Inflammatory macrophage (primary cell): ENCODE data around the gene CACNG8.

Experiments used
- DNase-seq, 2 donors: peaks; one replicate each; pipeline ENCODE4 v3.0.0-alpha.2; 2020 to 2022

CACNG8 gene

DNA sequence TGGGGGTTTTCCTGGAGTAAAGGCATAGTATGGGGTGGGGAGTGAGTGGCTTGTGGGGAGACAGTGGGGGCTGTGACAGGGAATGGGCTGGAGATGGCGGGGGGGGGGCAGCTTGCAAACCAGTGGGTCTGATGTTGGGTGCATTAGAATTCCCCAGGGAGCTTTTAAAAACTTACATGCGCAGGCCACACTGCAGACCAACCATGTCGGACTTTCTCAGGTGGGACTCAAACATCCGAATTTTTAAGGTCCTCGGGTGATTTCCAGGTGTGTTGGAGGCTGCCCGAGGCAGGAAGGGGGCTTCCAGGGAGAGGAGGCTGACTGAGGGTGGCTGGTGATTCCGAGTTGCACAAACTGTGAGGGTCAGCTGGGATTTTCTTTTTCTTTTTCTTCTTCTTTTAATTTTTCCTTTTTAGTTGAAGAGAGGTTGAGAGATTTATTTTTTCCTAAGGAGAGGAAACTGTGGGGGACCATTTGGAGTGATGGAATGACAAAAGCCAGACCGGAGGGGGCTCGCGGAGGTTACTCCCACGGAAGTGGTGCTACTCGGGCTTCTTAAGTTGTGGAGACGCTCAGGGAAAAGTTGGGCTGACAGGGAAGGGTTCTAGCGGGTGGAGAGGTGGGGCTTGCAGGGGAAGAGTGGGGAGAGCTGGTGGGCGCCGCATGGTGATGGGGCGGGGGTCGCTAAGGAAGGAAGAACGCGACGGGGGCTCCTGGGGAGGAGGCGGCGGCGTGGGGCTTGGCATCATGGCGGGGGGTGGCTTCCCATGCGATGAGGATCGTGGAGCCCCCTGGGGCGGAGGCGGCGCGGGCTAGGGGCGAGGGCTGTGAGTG, 997 bp upstream of the CACNG8 start:
- no peak for DNase-seq

DNA sequence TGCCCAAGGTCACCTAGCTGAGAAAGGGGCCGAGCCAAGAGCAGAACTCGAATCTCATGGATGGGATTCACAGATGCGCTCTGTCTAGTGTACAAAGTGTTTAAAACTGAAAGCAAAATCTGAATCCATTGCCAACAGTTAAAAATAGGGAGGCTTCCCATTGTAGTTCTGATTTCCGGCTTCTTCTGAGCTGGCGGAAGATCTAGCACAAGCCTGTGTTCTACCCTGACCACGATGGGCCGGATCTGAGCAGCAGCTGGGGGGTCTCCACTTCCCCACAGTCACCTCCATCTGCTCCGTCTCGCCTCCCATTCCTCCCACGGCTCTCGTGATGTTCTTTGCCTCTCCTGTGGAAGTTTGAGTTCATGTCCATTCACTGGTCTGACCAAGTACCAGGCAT, 2.4 kb downstream of the CACNG8 start:
- no peak for DNase-seq

DNA sequence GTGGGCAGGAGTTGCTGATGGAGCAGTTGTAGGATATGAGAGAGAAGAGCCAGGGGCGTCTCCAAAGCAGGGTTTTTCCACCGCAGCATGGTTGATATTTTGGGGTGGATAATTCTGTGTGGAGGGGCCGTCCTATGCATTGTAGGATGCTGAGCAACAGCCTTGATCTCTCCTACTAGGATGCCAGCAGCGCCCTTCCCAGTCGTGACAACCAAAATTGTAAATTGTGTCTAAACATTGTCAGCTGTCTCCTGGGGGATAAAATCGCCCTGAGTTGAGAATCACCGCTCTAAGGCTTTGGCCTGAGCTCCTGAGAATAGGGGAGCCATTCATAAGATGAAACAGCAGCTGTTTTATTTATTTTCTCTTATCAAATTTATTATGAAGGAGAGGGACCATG, 4.2 kb downstream of the CACNG8 start:
- DNase-seq: no peak

DNA sequence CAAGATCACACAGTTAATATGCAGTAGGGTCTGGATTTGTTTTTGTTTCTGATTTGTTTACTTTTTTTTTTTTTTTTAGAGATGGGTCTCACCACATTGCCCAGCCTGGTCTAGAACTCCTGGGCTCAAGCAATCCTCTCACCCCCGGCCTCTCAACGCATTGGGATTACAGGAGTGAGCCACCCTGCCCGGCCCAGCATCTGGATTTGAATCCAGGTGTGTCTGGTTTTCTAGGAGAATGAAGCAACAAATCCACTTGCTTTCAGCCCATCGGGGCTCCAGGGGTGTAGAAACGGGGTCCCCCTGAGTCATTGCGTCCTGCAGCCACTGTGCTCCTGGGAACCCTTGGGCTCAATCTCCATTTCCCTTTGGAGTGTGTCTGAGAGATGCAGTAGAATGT, 6.6 kb downstream of the CACNG8 start:
- DNase-seq: no peak

DNA sequence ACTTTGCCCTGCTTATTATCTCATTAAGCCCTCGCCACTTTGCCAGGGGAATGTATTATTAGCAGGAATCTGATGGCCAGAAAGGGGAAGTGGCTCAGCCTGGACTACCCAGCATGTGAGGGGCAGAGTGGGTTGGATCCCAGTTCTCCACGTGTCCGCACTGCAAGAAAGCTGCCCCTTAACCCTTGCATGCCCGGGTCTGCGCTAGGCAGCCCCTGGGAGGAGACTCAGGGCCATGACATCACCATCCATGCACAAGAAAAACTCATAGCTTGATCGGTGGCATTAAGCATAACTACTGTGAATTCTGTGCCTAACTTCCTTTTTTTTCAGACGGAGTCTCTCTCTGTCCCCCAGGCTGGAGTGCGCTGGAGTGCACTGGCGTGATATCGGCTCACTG, 8.9 kb downstream of the CACNG8 start:
- peak; percentile 71 to 83 for DNase-seq

DNA sequence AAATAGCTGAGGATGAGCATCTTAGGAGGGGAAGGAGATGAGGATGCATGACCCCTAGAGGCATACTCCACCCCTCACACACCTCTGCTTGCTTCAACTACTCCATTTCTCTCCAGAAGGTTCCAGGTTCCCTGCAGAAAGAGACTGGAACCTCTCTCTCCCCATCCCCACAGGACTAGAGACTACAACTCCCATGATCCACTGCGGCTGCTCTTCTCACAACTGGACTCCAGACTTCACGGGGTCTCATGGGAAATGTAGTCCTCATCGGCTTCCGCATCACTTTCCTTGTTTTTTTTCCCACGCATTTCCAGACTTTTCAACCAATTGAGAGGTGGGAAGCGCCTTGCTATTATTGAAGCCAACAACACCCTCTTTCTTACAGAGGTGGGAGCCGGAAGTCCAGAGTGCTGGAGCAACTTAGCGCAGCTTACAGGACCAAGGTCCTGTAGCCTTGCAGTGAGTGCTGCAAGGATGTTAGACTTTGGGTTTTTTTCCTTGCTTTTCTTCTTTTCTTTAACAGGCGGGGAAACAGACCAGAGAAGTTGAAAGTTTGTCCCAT, 14.8 kb downstream of the CACNG8 start:
- DNase-seq: peak; percentile 77 to 79

DNA sequence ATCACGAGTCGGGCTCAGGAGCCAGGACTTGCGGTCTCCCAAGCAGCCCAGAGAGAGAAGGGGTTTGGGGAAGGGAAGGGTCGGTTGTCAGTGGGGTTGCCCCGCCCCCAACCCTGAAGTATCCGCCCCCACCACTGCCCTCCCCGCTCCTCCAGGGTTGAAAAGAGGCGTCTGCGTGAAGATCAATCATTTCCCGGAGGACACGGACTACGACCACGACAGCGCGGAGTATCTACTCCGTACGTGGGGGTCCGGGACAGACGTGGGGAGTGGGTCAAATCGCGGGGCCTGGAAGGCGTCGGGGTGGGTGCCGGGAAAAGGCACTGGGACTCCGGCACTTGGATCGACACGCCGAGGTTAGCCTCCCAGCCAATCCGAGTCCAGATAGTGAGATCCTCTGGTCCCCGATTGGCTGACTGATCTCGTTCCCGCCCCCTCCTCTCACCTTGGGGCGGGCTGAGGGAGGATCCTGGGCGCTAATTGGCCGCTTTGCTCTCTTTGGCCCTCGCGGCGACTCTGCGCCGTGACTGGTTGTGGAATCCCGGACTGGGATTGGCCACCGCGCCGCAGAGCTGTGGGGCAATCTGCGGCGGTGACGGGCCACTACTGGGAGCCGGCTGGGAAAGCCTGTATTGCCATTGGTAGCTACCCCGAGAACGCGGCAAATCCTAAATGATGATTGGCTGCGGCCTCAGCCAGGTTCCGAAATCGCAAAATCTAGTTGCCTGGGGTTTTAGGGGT, 15.4 kb downstream of the CACNG8 start:
- DNase-seq: peak; percentile 30 to 57

DNA sequence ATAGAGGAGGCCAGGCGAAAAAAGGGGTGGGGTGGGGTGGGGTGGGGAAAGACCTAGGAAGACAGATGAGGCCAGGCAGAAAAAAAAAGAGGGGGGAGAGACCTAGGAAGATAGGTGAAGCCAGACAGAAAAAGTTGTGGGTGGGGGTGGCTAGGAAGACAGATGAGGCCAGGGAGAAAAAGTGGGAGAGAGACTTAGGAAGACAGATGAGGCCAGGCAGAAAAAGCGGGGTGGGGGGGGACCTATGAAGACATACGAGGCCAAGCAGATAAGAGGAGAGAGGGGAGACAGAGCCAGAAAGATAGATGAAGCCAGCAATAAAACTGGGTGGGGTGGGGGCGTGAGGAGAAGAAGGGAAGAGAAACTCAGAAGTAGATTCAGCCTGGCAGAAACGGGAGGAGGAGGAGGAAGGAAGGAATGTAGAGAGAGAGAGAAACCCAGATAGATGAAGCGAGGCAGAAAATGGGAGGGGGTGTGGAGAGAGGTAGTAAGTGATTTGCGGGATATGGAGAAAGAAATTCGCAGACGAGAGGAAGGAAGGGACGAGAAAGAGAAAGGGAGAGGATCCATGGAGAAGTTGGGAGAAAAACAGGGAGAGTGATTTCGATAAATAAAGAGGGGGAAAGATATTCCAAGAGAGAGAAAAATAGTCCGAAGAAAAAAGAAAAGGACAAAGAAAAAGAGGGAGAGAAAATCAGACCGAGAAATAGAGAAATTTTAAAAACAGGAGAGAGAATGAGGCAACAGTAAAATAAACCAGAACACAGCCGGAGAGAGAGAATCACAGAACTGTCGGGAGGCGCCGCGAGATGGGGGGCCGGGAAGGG, 16.5 kb downstream of the CACNG8 start:
- DNase-seq: no peak

DNA sequence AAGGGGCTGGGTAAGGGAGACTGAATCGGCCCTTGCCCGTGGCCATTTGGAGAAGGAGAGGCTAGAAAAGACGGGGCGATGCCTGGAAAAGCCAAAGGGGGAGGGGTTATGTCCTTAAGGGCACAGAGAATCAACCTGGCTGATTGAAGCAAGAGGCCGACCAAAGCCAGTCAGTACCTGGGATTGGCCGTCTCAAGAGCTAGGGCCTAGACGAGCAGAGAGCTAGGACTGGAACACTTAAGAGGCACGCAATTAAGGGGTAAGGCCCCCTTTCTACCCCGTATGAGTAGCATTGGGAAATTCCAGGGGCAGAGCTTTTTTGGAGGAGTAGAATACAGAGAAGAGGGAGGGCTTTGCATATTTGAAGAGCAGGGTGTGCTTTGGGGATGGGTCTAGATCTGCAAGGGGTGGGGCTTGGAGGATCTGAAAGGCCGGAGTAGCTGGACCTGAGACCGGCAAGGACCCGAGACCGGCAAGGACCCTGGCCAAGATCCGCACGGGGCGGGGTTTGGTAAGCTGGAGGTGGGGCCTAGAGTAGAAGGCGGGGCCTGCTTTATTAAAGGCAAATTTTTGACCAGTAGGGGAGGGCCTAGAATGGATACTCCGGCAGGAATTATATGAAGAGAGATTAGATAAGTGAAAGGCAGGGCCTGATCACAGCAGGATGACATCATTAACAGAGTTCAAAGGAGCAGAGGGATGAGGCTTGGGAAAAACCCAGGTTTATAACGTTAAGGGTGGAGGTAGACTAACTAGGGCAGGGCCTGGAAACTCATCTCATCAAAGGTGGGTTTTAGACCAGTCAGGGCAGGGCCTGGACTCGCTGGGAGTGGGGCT, 18.0 kb downstream of the CACNG8 start:
- DNase-seq: no peak

DNA sequence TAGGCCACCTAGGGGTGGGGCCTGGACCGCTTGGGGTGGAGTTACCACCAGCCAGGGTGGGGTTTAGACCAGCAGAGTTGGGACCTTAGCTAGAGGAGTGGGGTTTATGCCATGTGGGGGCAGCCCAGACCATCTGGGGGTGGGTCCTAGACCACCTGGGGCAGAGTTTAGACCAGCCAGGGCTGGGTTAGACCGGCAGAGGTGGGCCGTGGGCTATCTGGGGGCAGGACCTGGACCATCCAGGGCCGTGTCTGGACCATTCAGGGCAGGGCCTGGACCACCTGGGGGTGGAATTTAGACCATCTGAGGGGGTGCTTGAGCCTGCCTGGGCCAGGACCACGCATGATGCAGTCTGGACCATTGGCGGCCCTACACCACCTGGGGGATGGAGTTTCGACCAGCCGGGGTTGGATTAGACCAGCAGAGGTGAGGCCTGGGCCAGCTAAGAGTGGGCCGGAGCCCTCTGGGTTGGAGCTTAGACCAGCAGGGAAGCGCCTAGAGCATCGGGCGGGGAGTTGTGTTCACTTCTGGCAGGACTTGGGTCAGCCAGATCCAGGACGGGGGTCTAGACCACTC, 18.7 kb downstream of the CACNG8 start:
- no peak for DNase-seq

DNA sequence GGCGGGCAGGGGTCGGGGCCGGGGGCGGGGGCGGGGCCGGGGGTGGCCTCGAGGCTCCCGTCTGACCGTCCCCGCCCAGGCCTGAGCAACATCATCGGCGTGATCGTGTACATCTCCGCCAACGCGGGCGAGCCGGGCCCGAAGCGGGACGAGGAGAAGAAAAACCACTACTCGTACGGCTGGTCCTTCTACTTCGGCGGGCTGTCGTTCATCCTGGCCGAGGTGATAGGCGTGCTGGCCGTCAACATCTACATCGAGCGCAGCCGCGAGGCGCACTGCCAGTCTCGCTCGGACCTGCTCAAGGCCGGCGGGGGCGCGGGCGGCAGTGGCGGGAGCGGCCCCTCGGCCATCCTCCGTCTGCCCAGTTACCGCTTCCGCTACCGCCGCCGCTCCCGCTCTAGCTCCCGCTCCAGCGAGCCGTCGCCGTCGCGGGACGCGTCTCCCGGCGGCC, 19.3 kb downstream of the CACNG8 start:
- DNase-seq: no peak

DNA sequence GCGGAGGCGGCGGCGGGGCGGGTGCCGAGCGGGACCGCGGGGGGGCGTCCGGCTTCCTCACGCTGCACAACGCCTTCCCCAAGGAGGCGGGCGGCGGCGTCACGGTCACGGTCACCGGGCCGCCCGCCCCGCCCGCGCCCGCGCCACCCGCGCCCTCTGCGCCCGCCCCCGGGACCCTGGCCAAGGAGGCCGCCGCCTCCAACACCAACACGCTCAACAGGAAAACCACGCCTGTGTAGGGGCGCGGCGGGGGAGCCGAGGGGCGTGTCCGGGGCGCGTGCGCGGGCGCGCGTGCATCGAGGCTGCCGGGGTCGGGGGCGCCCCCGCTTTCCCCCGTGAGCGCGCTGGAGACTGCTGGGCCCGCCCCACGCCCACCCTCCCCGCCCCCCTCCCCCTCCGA, 19.9 kb downstream of the CACNG8 start:
- no peak for DNase-seq

DNA sequence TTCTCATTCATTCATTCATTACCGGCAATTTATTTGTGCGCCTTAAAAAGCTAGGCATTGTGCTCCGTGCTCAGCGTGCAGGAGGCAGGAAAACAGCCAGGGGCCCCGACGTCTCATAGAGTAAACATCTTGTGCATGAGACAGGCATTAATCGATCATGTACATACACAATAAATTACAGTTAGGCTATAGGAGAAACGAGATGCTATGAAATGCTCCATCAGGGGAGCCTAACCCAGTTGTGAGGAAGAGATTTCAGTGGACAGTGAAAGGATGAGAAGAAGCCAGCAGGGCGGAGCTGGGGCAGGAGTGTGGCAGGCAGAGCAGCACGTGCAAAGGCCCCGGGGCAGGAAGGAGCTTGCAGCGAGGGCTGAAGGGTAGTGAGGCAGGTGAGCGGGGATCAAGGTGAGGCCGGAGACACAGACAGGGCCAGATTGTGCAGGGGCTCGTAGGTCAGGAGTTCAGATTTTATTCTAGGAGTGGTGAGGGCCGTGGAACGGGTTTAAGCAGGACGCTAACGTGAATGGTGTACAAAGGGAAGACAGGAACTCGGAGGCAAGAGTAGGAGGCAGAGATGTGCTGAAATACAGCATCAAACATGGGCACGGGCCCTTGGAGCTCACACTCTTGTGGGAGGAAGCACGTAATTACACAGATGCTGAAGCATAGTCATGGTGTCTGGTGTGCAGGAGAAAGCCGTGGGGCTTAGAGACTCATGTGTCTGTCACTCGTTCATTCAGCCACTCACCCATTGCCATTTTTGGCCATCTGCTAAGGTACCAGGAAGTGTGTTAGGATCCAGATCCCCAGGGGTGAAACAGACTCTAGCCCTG, 20.9 kb downstream of the CACNG8 start:
- no peak for DNase-seq

DNA sequence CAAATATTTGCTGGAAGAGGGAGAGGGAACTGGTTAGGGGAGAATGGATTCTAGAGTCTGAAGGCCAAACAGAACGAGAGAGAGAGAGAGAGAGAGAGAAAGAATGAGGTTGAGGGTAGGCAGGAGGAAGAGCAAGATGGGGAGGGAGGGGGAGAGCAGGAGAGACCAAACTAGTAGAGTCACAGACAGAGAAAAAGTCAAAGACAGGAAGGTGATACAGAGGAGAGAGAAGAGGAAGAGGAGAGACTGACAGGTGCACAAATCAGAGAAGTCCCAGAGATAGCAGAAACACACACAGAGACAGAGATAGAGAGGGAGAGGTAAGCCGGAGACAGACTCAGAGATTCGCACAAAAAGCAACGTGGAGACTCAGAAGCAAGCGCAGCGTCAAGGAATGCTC, 23.1 kb downstream of the CACNG8 start:
- DNase-seq: no peak

DNA sequence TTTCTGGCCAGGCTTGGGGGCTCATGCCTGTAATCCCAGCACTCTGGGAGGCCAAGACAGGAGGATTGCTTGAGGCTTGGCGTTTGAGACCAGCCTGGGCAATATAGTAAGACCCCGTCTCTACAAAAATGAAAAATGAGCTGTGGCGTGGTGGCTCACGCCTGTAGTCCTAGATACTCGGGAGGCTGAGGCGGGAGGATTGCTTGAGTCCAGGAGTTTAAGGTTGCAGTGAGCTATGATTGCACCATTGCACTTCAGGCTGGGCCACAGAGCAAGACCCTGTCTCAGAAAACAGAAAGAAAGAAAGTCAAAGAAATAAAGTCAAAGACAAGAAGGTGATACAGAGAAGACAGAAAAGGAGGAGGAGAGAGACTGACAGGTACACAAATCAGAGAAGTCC, 26.2 kb downstream of the CACNG8 start:
- no peak for DNase-seq

DNA sequence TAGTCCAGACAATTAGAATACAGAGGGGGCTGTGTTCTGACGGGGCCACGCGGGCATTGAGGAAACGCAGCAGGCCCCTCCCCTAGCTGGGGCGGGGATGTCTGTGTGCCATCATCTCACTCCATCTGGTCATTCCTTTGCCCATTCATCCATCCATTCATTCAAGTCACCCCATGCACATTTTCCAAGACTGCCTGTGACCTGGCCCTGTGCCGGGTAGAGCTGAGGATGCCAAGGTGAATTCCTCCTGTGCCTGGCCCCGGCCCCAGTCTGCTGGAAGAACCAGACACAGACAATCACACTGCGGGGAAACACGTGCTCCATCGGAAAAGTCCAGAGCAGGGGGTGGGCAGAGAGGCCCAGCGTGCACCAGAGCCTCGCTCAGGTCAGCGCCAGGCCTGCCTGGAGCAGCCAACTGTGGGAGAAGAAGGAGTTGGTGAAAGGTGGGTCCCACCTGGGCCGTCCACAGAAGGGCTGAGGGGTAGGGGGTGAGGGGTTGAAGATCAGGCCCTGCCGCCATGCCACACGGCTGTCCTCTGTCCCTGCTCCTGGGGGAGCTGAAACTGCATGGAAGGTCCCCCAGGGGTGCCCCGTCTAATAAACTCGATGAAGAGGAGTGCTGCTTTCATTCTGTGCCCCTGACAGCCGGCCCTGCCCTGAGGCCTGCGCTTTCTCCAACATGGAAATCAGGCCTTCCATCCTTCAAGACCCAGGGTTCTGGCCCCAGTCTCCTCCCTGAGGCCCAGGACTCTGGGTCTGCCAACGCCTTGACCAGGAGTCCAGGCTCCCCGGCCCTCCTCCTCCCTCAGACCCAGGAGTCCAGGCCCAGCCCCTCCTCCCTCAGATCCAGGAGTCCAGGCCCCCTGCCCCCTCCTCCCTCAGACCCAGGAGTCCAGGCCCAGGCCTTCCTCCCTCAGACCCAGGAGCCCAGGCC, 27.1 kb downstream of the CACNG8 start:
- no peak for DNase-seq

DNA sequence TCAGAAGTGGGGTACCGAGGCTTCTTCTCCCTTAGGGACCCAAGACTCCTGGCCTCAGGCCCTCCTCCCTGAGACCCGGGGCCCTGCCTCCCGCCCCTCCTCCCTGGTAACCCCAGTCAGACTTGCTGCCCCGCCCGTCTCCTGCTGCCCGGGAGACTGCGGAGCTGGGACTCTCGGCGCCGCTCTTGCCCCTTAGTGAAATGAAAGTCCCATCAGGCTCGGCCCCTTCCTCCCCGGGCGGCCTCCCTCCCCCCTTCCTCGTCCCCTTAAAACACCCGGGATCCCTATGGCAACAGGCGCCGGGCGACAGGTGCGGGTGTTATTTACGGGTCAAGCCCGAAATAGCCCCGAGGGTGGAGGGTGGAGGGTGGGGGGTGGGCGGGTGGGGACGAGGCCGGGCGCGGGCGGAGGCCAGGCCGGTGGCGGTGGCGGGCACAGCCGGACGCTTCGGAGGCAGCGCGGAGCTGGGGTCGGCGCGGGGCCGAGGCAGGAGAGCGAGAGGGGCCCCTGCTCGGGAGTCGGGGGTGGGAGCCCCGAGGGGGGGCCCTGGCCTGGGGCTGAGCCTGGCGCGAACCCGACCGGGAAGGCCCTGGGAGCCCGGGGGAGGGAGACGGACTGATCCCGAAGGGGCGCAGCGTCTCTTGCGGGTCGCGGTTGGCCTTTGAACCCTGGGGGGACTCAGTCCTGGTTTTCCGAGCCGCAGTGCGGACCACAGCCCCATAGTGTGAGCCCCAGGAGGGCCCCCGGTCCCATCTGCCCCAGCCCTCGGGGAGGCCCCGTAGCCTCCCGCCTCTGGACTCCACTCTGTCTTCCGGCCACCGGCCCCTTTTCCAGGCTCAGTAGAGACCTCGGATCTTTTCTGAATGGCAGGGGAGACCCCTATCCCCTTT, 28.7 kb downstream of the CACNG8 start, which contains the start of gene CACNG6:
Gene CACNG6, plus strand, starts transcription at position 414 of the 890 bp plus-strand sequence. CDS start 1,241 bp downstream, outside the sequence.
- no peak for DNase-seq

DNA sequence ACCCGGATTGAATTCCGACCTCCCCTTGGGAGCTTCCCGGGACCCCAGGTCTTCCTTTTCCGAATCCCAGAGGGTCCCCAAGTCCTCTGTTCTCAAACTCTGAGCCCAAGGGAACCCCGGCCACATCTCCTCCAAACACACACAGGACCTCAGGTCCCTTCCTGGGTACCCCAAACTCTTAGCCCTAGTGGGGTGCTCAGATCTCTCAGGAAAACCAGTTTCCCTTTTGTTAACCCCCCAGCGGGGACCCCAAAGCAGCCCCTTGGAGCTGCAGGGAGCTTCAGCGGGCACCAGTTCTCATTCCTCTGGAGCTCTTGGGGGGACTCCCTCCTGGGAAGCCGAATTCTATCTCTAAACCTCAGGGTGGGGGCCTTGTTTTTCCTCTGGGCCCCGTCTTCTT, 29.5 kb downstream of the CACNG8 start:
- no peak for DNase-seq
